GM19099 (cell line): Measurements from ENCODE around the gene TRDMT1.

Experiments
- POLR2A ChIP-seq: IDR thresholded peaks from 3 replicates; pipeline ENCODE4 v1.6.1; 2011; ENCODE audit warnings: low read depth; ENCODE audit not compliant: insufficient read length; ENCODE audit errors: extremely low read depth

TRDMT1 gene

DNA sequence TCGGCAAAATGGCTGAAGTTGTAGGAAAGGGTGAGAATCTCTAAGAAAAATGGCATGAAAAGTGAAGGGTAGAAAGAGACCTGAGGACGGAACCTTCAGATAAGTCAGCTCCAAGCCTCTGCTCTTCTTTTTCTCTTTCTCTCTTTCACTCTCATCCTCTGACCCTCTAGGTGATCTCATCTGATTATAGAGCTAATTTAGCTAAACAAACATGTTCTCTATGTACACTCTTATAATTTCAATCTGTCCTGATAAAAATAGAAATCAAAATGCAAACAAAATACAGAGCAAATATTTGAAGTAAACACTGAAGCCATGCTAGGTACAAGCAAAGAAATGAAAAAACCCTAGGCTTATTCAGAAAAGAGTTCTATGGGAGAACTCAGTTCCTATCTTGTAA, 57.4 kb downstream of the TRDMT1 start:
- TF ChIP-seq POLR2A = no peak

- TF ChIP-seq POLR2A = no peak
These were observed 58.3 kb downstream of the TRDMT1 start for GRCh38 chr10:17143055-17143690.

DNA sequence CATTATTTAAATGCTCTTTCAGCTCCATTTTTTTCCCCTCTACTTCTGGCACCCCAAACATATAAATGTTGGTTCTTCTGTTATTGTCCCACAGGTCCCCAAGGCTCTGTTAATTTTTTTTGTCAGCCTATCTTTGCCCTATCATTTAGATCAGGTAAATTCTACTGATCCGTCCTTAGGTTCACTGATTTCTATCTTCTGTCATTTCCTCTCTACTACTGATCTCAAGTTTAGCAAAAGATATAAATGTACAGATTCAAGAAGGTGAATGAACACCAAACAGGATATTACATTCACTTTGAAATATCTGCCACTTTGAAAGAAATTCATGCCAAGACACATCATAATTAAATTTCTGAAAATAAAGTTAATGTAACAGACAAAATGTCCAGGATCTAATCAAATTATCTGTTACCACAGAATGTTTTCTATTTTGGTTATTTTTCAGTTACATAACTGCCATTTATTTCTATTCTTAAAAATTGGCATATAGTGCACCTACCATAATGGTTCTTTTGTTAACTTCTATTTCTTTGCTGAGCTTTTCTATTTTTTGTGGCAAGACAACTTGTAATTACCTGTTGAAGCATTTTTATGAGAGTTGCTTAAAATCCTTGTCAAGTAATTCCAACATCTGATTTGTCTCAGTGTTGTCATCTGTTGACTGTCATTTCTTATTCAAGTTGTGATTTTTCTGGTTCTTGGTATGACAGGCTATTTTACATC, 59.8 kb downstream of the TRDMT1 start:
- TF ChIP-seq POLR2A = no peak

DNA sequence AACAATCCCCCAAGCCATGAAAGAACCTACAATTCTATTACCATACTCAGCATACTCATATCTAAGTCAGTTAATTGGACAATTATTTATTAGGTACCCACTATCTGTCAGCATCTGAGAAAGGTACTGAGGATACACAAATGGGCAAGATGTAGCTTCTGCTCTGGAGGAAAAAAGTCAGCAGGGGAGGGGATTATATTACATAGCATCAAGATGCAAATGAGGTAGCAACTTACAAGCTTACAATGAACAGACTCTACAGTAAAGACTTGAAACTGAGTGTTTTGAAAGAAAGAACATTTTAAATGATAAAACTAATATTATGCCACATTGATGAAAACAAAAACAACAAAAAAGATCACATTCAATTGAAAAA, 61.1 kb downstream of the TRDMT1 start:
- no peak for TF ChIP-seq POLR2A

DNA sequence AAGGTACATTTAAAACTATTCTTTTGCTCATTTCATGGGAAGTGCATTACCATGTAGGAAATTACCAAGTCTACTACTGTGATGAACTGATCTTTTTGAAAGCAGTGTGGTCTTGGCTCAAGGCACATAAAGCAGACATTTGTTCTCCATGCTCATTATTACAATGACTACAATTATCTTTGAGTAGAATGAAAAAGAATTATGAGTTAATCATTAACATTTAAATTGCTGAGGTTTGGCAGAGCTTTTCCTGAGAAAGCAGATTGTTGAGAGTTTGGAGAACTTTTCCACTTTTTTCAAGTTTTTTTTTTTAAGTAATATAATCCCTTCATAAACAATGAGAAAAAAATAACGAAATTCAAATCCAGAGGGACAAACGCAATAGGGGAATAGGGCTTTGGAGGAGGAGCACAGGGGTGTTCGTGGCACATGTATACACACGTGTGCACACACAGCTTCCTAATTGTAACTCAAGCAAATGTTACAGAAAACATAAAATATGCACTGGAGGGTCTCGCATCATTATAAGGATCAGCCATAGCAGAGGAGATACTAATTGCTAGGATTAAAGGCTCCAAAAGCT, 62.9 kb downstream of the TRDMT1 start:
- TF ChIP-seq POLR2A = no peak

DNA sequence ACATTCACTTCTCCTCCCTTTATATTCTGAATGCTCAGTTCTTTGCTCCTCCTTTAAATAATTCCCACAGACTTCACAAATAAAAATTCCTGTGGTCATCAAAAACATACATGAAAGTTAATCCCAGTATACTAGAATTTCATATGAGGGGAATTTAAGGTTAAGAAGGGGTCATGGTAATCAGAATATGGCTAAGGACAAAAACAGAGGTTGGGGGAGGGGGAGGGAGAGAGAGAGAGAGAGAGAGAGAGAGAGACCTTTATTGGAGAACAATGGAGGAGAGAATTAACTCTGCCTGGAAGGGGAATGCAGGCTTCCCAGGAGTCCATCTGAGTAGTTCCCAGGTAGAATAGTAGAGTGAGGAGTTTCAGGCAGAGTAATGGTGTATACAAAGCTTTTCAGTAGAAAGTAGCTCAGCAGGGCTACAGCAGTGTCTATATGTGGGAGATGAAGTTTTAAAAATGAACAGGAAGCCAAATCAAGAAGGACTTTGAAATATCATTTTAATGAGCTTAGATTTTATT, 66.7 kb downstream of the TRDMT1 start:
- no peak for TF ChIP-seq POLR2A

DNA sequence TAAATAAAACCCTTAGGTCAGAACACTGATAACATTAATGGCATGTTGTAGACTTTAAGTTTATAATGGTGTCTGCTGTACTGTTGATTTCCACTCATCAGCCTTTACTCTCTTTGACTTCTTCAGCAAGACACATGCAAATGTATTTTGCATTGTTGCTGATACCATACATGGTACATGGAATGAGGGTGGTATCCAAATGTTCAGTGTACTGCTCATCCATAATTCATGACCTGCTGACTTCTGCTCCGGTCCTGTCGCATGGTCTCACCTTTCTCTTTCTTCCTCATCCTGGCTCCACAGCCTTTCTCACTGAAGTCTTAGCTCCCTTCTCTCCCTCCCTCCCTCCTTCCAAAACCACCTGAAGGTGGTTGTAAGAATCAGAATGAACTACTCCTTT, 67.2 kb downstream of the TRDMT1 start:
- no peak for TF ChIP-seq POLR2A

DNA sequence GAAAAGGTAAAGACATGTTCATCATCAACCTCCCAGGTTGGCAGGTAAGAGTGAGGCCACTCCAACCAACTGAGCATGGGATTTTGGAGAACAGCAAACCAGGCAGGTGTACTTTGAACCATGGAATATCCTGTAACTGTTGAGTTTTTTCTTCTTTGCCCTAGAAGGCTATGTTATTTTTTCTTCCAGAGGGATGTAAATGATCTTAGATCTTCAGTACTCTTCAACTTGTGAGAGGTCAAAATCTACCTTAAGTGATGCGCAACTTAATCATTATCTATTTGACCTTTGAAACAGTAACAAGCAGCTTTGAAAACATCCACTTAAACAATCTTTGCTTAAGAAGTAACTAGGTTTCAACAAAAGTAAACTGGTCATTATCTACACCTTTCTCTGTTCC, 71.7 kb downstream of the TRDMT1 start, which contains the start of gene CUBN:
Gene CUBN, minus strand, starts transcription at position 71 of the 400 bp plus-strand sequence. Its CDS starts 46 bp downstream, at position 25.
- no peak for TF ChIP-seq POLR2A

GRCh38 chr10:17128261-17128660, 73.2 kb downstream of the TRDMT1 start:
- TF ChIP-seq POLR2A = no peak

DNA sequence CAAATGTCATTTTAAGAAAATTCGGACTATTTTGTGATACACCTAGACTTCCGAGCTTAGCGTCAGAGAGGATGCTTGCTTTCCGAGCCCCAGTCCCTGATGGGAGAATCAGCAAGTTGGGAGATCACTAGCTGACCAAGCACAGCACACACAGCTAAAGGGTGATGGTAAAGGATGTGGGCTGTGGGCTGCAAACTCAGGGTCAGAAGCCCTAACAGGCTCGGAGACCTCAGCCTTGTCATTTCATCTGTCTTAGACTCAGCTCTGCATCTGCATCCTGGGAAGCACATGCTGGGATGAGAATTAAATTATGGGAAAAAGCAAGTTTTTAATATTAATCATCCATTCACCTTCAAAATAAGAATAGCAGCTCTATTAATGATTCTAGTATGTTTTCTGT, 75.1 kb downstream of the TRDMT1 start:
- TF ChIP-seq POLR2A = no peak

GRCh38 chr10:17125206-17125893, 76.1 kb downstream of the TRDMT1 start:
- TF ChIP-seq POLR2A = no peak

DNA sequence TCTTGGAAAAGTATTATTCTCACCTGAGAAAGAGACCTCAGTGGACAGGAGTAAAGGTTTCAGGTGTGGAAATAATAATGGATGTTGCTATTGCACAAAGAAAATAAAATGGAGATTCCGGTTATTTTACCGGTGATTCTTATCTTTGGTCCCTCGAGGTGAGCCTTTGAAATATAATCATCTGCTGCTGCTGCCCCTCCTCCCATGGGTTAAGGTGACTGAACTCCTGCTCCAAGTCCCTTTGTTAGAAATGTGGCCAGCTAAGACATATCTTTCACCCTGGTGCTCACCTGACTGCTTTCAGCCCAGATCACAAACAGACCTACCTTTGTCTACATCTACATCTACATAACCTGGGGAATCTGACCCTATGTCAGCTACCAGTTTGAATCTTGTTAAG, 77.5 kb downstream of the TRDMT1 start:
- TF ChIP-seq POLR2A = no peak

DNA sequence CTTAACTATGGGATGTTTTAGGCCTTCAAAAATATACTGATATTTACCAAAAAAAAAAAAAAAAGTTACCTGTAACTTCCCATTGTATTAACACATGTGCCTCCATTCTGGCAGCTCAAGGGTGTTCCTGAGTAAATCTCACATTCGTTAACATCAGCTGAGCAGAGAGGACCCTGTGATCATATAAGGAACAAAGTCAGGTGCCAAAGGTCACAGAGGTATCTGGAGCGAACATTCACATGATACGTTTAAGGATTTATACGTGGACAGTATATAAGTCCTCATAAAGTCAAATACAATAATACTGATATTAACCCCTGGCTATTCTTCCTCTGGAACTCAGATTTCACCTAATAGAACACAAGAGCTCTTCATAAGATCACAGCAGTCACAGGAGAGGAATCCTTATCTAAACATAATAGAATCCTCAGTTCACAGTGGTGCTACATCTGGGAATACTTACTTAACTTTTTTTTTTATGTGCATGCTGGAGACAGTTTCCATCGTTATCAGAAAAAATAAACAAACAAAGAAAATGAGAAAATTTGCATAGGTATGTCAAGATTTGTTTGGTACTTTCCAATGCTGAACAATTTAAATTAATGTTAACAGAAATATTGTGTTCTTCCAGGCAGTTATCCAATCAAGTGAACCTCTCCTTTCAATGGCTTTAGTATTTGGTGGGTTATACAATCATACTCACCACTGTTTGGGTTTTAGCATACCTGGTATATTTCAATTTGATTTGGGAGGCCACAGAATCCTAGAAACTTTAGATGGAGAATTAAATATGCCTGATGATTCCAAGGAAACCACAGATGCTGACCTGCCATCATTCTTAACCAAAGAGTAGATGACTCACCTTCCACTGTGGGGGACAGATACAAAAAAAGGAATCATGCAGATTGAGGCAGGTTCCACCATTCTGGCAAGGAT, 78.5 kb downstream of the TRDMT1 start:
- TF ChIP-seq POLR2A = no peak

DNA sequence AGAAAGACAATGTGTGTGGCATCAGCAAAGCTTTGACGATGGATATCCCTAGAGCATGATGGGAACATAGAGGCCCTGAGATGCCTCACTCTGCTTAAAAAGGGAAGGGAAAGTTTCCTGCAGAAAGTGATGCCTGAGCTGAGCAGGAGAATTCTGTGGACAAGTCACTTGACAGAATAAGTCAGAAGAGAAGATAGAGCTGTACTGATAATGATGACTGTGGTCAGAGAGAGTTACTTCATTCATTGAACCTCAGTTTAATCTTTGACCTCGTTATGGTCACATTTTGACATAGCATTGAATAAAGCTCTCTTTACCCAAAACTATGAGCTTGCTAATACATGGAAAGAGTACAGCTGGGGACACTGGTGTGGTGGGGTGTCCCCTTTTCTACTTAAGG, 79.4 kb downstream of the TRDMT1 start:
- TF ChIP-seq POLR2A = no peak
